ENCODE results near the gene OR5H14. TPM values are rescaled to one million over a fixed set of nuclear protein-coding genes. Genes with fewer than 3 reads are reported as not detected.

The OR5H14 gene
- total RNA-seq: not detected

DNA sequence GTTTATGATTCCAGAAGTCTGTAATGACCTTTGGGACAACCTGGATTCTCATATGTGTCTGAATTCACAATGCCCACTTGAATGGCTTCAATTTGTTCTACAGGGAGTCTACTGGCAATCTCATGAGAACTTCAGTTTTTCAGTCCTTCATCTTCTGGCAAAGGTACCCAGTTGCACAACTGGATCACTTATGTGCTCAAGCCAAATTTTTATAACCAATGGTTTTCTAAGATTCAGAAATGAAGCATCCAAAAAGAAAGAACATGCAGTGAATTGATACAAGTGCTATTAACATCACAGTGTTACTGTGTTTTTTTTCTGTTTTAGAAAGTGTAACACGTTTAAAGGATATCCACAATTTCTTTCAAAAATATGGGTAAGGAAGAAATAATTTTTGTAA, at the start of gene OR5H14:
OR5H14 (plus strand) TSS at position 301 of the 400 bp plus-strand sequence. CDS start 1,907 bp downstream, outside the sequence.
- Histone ChIP-seq H3K27me3 (no peaks in the 10 kb centered on the region), H3K4me3 (no peak within 1 kb of the TSS), H3K4me1 (no peaks in the 10 kb centered on the region), H3K9me3 (no peaks in the 10 kb centered on the region), H3K27ac (no peak within 1 kb of the TSS), H3K36me3 (no peaks in the 10 kb centered on the region)
- 71% methylated on average over 1 of the region's 1 CpG for WGBS
- TF ChIP-seq POLR2AphosphoS5 (IDR thresholded peaks at IDR 0.05): no peak
- TF ChIP-seq POLR2A (IDR thresholded peaks at IDR 0.05): no peak
- no peak for TF ChIP-seq EP300 (IDR thresholded peaks at IDR 0.05)
- no peak for TF ChIP-seq CTCF (IDR thresholded peaks at IDR 0.05)
- no peak for DNase-seq (ENCODE audit: low spot score in 2 of 2)

DNA sequence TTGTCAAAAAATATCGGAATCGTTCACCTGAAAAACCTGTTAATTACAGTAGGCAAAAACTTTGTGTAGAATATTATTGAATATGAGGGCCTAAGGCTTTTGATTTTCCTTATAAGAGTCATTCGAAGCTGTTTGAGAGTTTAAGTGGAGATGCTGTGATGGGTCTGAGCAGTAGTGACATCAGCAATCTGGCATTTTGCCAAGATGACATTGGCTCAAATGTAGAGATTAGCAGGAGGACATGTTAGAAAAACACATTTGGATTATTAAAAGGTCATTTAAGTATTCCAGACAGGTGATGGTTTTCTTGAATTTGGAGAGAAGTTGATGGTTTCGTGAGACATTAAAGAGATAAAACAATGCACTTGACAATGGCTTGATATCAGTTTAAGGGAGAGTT, 47.4 kb upstream of the OR5H14 start:
- TF ChIP-seq CTCF (IDR thresholded peaks at IDR 0.05): no peak
- TF ChIP-seq POLR2A (IDR thresholded peaks at IDR 0.05): no peak
- no peak for TF ChIP-seq POLR2AphosphoS5 (IDR thresholded peaks at IDR 0.05)
- TF ChIP-seq EP300 (IDR thresholded peaks at IDR 0.05): no peak
- WGBS: 84% methylated on average over 4 of the region's 4 CpGs
- Histone ChIP-seq H3K9me3 (no peaks in the 10 kb centered on the region), H3K27ac (no peak overlapping the region), H3K27me3 (no peaks in the 10 kb centered on the region), H3K4me1 (no peaks in the 10 kb centered on the region), H3K4me3 (no peak overlapping the region), H3K36me3 (no peaks in the 10 kb centered on the region)
- no peak for DNase-seq (ENCODE audit: low spot score in 2 of 2)

- no peaks in the 10 kb centered on the region for H3K27me3 ChIP-seq
- H3K36me3 ChIP-seq: no peaks in the 10 kb centered on the region
- WGBS: 33% methylated on average over 1 of the region's 1 CpG
- H3K27ac ChIP-seq: no peak overlapping the region
- TF ChIP-seq POLR2AphosphoS5 (IDR thresholded peaks at IDR 0.05): no peak
- TF ChIP-seq CTCF (IDR thresholded peaks at IDR 0.05): no peak
- TF ChIP-seq POLR2A (IDR thresholded peaks at IDR 0.05): no peak
- no peak for TF ChIP-seq EP300 (IDR thresholded peaks at IDR 0.05)
- H3K9me3 ChIP-seq: no peaks in the 10 kb centered on the region
- no peaks in the 10 kb centered on the region for H3K4me1 ChIP-seq
- H3K4me3 ChIP-seq: no peak overlapping the region
- DNase-seq (ENCODE audit: low spot score in 2 of 2): no peak
Measured at GRCh38 chr3:98108162-98108561, 39.1 kb upstream of the OR5H14 start.

- Histone ChIP-seq H3K4me3 (no peak overlapping the region), H3K4me1 (no peaks in the 10 kb centered on the region), H3K36me3 (no peaks in the 10 kb centered on the region), H3K9me3 (no peaks in the 10 kb centered on the region), H3K27me3 (no peaks in the 10 kb centered on the region), H3K27ac (no peak overlapping the region)
- no peak for TF ChIP-seq CTCF (IDR thresholded peaks at IDR 0.05)
- TF ChIP-seq EP300 (IDR thresholded peaks at IDR 0.05): no peak
- no peak for TF ChIP-seq POLR2A (IDR thresholded peaks at IDR 0.05)
- no peak for TF ChIP-seq POLR2AphosphoS5 (IDR thresholded peaks at IDR 0.05)
- no peak for DNase-seq (ENCODE audit: low spot score in 2 of 2)
- 81% methylated on average over 4 of the region's 4 CpGs for WGBS
Measured at GRCh38 chr3:98109807-98110549, 37.3 kb upstream of the OR5H14 start.

DNA sequence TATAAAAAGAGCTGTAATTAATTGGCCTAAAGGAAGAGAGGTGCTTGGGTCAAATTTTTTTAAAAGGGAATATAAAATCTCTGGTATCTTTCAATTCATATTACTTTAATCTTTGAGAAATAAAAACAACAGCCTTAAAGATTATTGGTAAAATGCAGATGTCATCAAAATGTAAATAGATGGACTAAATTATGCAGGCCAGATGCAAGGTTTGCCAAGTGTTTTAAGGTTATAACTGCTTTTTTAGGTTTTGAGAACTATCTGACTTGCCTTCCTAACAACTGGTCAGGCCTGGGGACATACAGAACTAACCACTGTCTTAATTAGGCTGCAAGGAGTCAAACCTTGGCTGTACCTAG, 36.8 kb upstream of the OR5H14 start:
- Histone ChIP-seq H3K4me1 (no peaks in the 10 kb centered on the region), H3K36me3 (no peaks in the 10 kb centered on the region), H3K9me3 (no peaks in the 10 kb centered on the region), H3K27me3 (no peaks in the 10 kb centered on the region), H3K27ac (no peak overlapping the region), H3K4me3 (no peak overlapping the region)
- no peak for DNase-seq (ENCODE audit: low spot score in 2 of 2)
- TF ChIP-seq EP300 (IDR thresholded peaks at IDR 0.05) (no peak), POLR2AphosphoS5 (IDR thresholded peaks at IDR 0.05) (no peak), POLR2A (IDR thresholded peaks at IDR 0.05) (no peak), CTCF (IDR thresholded peaks at IDR 0.05) (no peak)
